Measurements from ENCODE around the gene DHRS3. TPM values are rescaled to one million over a fixed set of nuclear protein-coding genes. Genes with fewer than 3 reads are reported as not detected.

Gene DHRS3
- total and polyA plus RNA-seq, 2 donors (not counting 3 experiments of a cell fraction or from before 2014, with no cell fraction given): 54.3 to 75.2 TPM

GRCh38 chr1:12548279-12548972 lies 69.6 kb downstream of the DHRS3 start:
- Histone ChIP-seq H3K36me3 (ENCODE audit: control insufficient read depth in 2 of 2, extremely low read depth in 1 of 2, insufficient read depth in 2 of 2, low read length in 2 of 2) (no peaks in the 10 kb centered on the region), H3K9me3 (replicated peaks; ENCODE audit: control insufficient read depth, insufficient read depth, low read length) (no peaks in the 10 kb centered on the region), H3K27ac (ENCODE audit: insufficient read depth, low read depth, low read length) (no peak overlapping the region), H4K20me1 (replicated peaks; ENCODE audit: control insufficient read depth, extremely low read depth, insufficient read depth, low read length) (no peaks in the 10 kb centered on the region), H3K4me1 (ENCODE audit: control insufficient read depth, extremely low read depth, insufficient read depth, low read length) (peaks cover 25% of the 10 kb centered on the region), H3K9me1 (replicated peaks; ENCODE audit: control insufficient read depth, extremely low read depth, insufficient read depth, low read length) (no peaks in the 10 kb centered on the region), H3K4me2 (ENCODE audit: insufficient read depth, low read length) (no peak overlapping the region), H3K4me3 (replicated peaks in 1 of 3; ENCODE audit: insufficient read depth in 1 of 3, low read depth in 1 of 3, low read length in 3 of 3) (no peak overlapping the region), H3K27me3 (ENCODE audit: control insufficient read depth in 2 of 2, insufficient read depth in 2 of 2, low read length in 2 of 2) (no peaks in the 10 kb centered on the region), H2AFZ (ENCODE audit: low read depth, low read length) (no peak overlapping the region), H3K9ac (replicated peaks; ENCODE audit: extremely low read depth, insufficient read depth, low read length) (no peak overlapping the region), H3K79me2 (ENCODE audit: control insufficient read depth, insufficient read depth, low read length) (no peaks in the 10 kb centered on the region)
- FAIRE-seq (no peak), DNase-seq (ENCODE audit: low read depth, low spot score) (no peak)
- no TSS peak for BruUV-seq (replicated peaks)
- CTCF ChIA-PET: interaction anchor here (1.8 kb wide), 1 partner anchor 56 kb away, joined by 4 read pairs; no protein-coding TSS in a partner anchor
- intact Hi-C loops (cut with micrococcal nuclease): no loop called here
- POLR2A ChIA-PET: no interaction called here
- TF ChIP-seq MAX (IDR thresholded peaks at IDR 0.05; ENCODE audit: insufficient read depth, insufficient read length) (no peak), CTCF (IDR thresholded peaks at IDR 0.05; ENCODE audit: extremely low read depth in 1 of 2, insufficient read depth in 1 of 2, low read depth in 1 of 2, low read length in 2 of 2) (no peak)
- dilution Hi-C loops (cut with MboI; ENCODE audit: extremely low pct_ligation_motif_present, low sequenced_read_pairs): no loop called here

GRCh38 chr1:12547586-12548225 lies 70.3 kb downstream of the DHRS3 start:
- no peak overlapping the region for H3K4me2 ChIP-seq (ENCODE audit: insufficient read depth, low read length)
- ChIA-PET POLR2A (interaction anchor here (1.1 kb wide), 1 partner anchor 69 kb away, joined by 4 read pairs; no protein-coding TSS in a partner anchor), CTCF (interaction anchor here (1.0 kb wide), 1 partner anchor 15 kb away, joined by 3 read pairs; no protein-coding TSS in a partner anchor)
- no peaks in the 10 kb centered on the region for H4K20me1 ChIP-seq (replicated peaks; ENCODE audit: control insufficient read depth, extremely low read depth, insufficient read depth, low read length)
- no peaks in the 10 kb centered on the region for H3K27me3 ChIP-seq (ENCODE audit: control insufficient read depth in 2 of 2, insufficient read depth in 2 of 2, low read length in 2 of 2)
- H3K4me1 ChIP-seq (ENCODE audit: control insufficient read depth, extremely low read depth, insufficient read depth, low read length): peaks cover 25% of the 10 kb centered on the region
- H3K9me3 ChIP-seq (replicated peaks; ENCODE audit: control insufficient read depth, insufficient read depth, low read length): no peaks in the 10 kb centered on the region
- no peaks in the 10 kb centered on the region for H3K36me3 ChIP-seq (ENCODE audit: control insufficient read depth in 2 of 2, extremely low read depth in 1 of 2, insufficient read depth in 2 of 2, low read length in 2 of 2)
- DNase-seq (ENCODE audit: low read depth, low spot score): no peak
- intact Hi-C loops (cut with micrococcal nuclease): no loop called here
- no peak for TF ChIP-seq MAX (IDR thresholded peaks at IDR 0.05; ENCODE audit: insufficient read depth, insufficient read length)
- TF ChIP-seq GATA2 (IDR thresholded peaks at IDR 0.05; ENCODE audit: insufficient read depth, insufficient read length, low read depth, low read length): no peak
- no peak for TF ChIP-seq FOS (IDR thresholded peaks at IDR 0.05; ENCODE audit: borderline replicate concordance, insufficient read depth, low read length)
- no peak for TF ChIP-seq EZH2 (IDR thresholded peaks at IDR 0.05; ENCODE audit: borderline replicate concordance, low read depth, low read length, severe bottlenecking)
- TF ChIP-seq JUN (IDR thresholded peaks at IDR 0.05; ENCODE audit: borderline replicate concordance, insufficient read depth, insufficient read length, low read depth): no peak
- TF ChIP-seq MYC (IDR thresholded peaks at IDR 0.05; ENCODE audit: low read depth, low read length): no peak
- TF ChIP-seq POLR2AphosphoS5 (IDR thresholded peaks at IDR 0.05; ENCODE audit: insufficient read depth, low read depth, low read length): no peak
- TF ChIP-seq CTCF (IDR thresholded peaks at IDR 0.05; ENCODE audit: extremely low read depth in 1 of 2, insufficient read depth in 1 of 2, low read depth in 1 of 2, low read length in 2 of 2): no peak
- TF ChIP-seq POLR2A (IDR thresholded peaks at IDR 0.05; ENCODE audit: low read depth, low read length): no peak
- no peaks in the 10 kb centered on the region for H3K79me2 ChIP-seq (ENCODE audit: control insufficient read depth, insufficient read depth, low read length)
- FAIRE-seq: no peak
- no peaks in the 10 kb centered on the region for H3K9me1 ChIP-seq (replicated peaks; ENCODE audit: control insufficient read depth, extremely low read depth, insufficient read depth, low read length)
- no TSS peak for BruUV-seq (replicated peaks)
- H3K27ac ChIP-seq (ENCODE audit: insufficient read depth, low read depth, low read length): no peak overlapping the region
- H3K4me3 ChIP-seq (replicated peaks in 1 of 3; ENCODE audit: insufficient read depth in 1 of 3, low read depth in 1 of 3, low read length in 3 of 3): no peak overlapping the region
- no peak overlapping the region for H3K9ac ChIP-seq (replicated peaks; ENCODE audit: extremely low read depth, insufficient read depth, low read length)
- no peak overlapping the region for H2AFZ ChIP-seq (ENCODE audit: low read depth, low read length)
- dilution Hi-C loops (cut with MboI; ENCODE audit: extremely low pct_ligation_motif_present, low sequenced_read_pairs): no loop called here
